Activated CD4-positive, alpha-beta T cell treated with anti-CD3 and anti-CD28 coated beads for 24 hours (primary cell): ENCODE results near the gene NEU2.

Source experiments
- DNase-seq, 2 donors: peaks; one replicate each; pipeline ENCODE4 v3.0.0-alpha.2; 2020; ENCODE audit warnings: low read depth in 2 of 2

The NEU2 gene

GRCh38 chr2:233032551-233033320 is at the start of gene NEU2:
Gene NEU2 (plus strand): TSS chr2:233032672. CDS start chr2:233032672, 0 bp downstream.
- no peak for DNase-seq

GRCh38 chr2:232982926-232983668 is 49.4 kb upstream of the NEU2 start:
- no peak for DNase-seq

DNA sequence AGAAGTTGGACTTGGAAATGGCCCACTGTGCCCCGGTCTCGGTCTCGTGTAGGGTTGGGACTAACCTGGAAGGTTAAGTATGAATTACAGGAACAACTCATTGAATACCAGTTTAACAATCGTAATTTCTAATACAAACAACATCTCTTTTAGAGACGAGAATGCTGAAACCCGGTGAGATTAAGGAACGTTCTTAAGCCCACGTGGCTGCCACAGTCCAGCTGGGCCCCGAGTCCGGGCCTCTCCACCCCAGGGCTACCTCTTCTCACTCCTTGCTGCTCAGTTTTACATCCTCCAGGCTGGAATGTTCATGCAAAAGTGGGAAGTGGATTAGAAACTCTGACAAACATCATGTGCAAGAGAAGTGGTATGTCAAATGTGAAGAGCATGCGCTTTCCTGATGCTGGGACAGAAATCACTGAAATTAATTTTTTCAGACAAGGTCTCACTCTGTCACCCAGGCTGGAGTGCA is 48.8 kb upstream of the NEU2 start:
- DNase-seq: no peak

DNA sequence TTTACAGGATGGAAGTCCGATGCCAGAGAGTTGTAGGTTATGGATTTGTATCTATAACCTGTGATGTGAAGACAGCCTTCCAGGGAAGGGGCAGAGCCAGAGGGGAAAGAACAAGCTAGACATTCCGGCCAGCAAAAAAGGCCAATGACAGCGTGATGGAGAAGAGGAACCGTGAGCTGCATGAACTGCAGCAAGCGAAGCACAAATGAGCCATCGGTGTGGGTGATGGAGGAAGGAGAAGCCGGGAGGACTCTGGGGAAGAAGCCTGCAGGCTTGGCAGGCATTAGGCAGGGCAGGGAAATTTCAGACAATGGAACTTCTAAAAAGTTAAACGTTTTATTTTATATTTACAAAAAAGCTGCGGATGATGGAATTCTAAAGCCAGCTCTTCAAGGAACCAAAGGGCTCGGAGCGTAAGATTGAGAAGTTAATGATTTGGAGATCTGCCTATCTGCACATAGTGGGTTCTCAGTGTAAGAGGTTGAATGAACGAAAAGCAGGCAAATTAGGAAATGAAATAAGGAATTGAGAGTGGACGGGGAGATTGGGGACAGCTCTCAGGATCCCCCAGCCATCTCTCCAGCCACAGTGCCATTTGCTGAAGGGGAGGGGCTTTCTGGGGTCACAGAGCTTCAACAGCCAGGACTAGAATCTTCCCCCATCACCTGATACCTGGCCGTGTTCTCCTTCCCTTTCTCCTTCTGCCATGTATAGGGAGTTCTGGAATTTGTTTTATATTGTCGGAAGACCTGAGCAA is 47.8 kb upstream of the NEU2 start:
- no peak for DNase-seq

GRCh38 chr2:232986155-232986554 is 46.3 kb upstream of the NEU2 start:
- no peak for DNase-seq

DNA sequence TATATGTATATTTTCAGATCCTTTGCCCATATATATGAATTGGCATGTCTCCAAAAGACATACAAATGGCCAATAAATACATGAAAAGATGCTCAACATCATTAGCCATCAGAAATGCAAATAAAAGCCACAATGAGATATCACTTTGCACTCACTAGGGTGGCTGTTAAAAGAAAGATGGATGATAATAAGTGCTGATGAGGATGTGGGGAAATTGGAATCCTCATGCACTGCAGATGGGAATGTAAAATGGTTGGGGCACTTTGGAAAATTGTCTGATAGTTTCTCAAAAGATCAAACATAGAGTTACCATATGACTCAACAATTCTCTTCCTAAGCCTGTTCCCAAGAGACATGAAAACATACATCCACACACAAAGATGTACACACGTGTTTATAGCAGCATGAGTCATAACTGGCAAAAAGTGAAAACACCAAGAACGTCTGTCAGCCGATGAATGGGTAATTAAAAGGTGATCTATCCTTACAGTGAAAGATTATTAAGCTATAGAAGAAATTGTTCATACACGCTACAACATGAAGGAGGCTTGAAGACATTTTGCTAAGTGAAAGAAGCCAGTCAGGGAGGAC is 39.1 kb upstream of the NEU2 start:
- no peak for DNase-seq

DNA sequence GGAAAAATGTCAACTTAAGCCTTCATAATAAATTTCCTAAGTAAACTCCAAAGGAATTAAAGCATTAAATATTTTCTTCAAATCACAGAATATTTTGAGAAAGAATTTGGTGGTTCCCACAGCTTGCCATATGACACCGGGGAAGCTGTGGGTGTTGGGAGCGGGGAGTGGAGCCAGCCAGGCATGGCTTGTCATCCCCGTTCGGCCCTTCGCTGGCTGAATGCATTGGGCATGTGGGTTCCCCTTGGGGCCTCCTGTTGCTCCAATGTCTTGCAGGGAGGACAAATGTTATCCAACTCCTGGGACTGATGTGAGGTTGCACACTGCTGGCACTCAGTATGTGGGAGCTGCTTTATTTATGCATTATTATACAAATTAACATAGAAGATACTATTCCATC is 38.0 kb upstream of the NEU2 start:
- no peak for DNase-seq

DNA sequence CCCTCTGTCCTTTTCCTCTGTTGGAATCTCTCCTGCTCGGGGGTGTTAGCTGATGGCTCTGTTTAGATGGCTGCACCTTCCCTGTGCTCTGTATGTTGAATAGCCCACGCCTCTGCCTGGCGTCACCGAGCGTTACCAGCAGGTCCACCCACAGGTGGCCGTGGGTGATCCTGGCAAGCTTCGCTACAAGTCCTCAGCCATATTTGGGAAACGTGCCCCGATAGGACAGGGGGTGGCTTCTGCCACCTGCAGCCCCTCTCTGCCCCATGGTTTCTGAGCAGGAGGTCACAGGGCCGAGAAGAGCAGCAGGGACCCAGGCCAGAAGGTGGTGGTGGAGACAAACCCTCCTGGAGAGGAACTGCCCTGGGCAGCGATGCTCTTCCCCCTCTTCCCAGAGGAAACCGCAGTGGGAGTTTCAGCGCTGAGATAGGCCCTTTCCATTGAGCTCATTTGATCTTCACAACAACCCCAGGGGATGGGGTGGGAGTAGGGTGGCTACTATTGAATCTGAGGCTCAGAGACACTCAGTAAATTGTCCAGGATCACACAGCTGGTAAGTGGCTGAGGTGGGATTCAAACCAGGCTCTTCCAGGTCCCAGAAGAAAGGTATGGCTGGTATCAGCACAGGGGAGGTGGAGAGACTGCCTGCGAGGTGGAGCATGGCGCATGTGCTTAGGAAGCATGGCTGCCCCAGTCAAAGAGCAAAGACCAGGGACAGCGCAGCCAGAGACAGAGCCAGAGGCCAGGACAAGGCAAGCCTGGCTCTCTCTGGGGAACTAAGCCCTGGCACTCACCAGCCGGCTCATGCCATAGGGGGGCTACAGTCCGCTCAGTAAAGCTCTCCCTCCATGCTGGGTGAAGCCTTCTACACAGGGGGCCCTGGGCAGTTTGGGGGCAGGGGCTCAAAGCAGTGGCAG is 34.5 kb upstream of the NEU2 start:
- DNase-seq: no peak

DNA sequence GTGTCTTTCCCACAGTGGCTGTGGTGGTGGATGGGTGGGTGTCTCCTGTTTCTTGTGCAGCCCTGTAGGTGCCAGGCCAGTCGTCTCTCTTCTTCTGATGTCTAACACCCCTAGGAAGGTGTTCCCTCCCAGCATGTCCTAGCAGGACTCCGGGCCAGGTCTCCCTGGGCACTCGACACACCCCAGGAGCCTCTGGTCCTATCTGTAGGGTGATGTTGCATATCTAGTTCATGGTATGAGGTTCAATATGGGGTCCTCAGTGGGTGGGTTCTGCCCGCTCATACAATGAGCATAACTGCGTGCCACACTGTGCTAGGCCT is 33.8 kb upstream of the NEU2 start:
- DNase-seq: no peak

DNA sequence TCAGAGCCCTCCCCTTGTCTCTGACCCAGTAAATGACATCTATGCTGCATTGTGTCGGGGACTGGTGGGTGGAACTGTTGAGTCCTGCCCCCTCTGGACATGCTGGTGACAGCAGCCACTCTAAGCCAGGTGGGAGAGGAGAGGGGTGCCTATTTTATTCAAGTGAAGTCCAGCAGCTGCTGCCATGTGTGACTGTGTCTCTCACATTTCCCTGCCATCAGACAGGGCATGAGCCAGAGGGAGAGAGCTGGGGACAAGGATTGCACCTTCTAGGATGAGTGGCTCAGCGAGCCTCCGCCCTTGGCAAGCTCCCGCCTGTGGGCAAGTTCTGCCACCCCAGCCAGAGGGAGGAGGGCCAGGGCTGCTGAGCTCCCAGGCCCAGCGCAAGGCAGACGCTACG is 33.1 kb upstream of the NEU2 start:
- DNase-seq: no peak

DNA sequence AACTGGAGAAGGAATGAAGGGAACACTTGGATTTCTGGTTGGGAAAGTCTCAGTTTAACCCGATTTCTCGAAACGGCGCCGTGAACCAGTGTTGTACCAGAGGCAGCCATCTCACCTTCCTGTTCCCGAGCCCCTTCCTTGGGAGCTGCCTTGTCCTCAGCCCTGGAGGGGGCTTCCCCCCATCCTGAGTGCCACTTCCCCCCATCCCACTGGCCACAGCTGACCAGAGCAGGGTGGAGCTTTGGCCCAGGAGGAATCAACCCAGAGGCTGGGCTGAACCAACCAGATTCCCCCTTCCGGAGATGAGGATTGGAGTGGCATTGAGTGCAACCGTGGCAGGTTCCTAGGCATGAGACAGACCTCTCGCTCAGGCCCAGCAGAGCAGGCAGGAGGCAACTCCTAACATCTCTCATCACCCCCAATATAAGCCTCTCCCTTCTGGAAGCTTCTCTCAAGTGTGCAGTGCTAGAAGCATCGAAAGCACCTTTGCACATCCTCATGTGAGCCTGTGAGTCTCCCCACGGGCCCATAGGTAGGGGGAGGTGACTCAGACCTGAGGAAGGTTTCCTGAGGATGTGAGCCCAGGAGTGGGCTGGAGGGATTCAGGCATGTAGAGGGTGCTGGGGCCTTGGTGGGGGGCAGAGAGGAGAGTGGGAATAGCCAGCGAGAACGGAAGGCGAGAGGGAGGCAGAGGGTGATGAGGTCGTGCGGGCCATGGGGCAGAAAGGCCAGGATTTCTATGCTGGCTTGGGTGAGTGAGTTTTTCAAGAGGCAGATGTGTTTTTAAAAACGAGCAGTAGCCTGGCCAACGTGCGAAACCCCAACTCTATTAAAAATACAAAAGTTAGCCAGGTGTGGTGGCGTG is 31.4 kb upstream of the NEU2 start:
- no peak for DNase-seq

DNA sequence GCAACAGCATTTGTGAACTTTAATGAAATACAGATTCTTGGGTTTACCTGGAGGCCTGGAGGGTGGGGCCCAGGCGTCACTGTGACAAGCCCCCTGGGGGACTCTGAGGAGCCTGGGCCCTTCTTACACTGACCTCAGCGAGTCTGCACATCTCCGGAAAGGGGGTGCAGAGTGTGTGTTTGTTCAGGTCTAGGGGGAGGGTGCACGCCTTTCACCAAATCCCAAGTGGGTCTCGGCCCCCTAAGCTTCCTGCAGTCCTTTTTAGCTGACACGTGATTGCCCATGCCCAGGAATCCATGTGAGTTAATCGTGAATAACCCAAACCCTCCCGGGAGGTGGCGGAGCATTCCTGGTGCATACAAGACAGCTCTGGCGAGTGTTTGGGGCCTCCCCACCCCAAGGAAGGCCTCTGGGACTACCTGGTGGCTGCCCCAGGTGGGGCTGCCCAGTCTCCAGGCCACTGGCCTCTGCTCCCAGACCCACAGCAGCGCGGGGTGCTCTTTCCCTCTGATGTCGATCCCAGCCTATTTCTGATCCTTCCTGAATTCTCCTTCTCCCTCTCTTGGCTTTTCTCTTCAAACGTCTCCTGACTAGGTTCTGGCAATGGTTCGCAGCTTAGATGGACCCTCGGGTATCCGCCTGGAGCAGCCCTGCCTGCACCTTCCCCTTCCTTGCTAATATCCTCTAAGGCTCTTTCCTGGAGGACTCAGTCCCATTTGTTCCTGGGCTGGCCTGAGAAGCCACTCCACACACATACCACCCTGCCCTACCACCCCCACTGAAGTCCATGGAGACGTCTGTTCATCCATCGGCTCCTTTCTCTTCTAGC is 29.4 kb upstream of the NEU2 start:
- DNase-seq: no peak

DNA sequence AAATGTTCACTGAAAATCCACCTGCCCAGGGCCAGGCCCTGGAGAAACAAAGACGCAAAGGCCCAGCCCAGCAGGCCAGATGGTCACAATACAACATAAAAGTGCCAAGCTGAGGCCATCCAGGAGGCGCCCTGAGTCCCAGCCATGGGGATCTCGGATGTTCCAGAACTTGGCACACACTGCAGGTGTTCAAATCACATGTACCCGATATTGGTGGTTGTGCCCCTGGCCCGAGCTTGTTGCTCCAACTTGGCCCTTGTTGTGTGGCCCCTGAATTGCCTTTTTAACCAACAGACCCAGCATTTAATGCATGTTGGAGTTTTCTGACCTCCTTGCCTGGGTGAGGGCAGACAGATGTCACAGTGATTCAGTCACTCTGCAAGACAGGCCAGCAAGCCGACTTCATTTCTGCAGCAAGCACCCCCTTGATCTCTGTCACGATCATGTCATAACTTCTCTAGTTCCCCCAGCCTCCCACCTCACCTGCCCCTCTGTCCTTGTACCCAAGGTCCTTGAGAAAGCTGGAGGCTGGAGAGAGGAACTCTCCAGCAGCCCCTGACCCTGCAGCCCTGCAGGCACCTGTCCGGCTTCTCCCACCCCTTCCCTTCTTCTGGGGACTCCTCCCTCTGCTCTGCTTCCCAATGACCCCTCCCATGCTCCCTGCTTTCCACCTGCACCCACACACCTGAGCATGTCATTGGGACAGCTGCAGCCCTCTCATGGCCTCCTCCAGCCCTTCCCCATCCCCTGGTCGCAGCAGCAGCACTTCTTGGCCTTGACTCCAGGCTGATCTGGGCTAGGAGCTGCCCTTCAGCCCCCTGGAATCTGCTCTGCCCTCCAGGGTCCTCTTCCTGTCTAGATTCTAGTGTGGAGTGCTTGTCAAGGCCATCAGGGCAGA is 28.6 kb upstream of the NEU2 start:
- DNase-seq: no peak

DNA sequence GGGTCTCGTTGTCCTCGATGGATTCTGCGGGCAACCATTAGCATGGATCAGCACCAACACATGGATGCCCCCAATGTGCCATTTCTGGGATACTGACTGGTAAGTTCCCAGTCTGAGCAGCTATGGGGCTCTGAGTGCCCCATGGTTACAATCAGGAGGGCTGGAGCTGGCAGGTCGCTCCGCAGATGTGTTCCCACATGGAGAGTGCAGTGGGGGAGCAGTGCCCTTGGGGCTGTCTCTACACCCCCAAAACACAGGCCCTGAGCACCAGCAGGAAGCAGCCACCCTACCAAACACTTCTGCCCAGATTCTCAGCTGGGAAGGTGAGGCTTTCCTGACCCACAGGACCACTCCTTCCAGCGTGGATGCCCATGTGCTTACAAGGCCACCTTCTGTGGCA is 27.4 kb upstream of the NEU2 start:
- DNase-seq: no peak

GRCh38 chr2:233006648-233007047 is 25.8 kb upstream of the NEU2 start:
- no peak for DNase-seq

GRCh38 chr2:233007270-233007669 is 25.2 kb upstream of the NEU2 start:
- no peak for DNase-seq

DNA sequence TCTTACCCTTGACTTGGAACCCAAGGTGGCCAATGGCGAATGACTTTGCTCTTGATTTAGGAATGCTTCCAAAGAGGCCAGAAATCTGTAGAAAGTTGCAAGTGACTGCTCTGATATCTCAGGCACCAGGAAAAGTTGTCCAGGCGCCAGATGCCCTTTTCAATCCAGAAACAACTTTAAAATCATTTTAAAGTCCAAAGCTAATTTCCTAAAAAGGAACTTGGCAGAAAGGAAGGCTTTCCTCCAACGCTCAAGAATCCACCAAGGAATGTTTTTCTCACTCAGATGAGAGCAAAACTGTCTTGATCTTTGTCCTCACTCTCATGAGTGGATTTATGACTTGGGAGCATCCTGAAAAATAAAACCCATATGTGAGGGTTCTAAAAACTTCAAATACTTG is 24.7 kb upstream of the NEU2 start:
- no peak for DNase-seq

GRCh38 chr2:233009661-233010060 is 22.8 kb upstream of the NEU2 start:
- DNase-seq: no peak
